MM.1S (cell line): ENCODE results near the gene PLK5.

Experiments used
- EZH2 ChIP-seq: fragments of 300-600 bp; sonication (generic); optimal IDR thresholded peaks from 2 replicates; pipeline ENCODE3; 2017; ENCODE audit warnings: low read depth, mild to moderate bottlenecking, antibody characterized with exemption, low read length, mixed read lengths
- EZH2phosphoT487 ChIP-seq: fragments of 300-600 bp; sonication (generic); IDR thresholded peaks from 2 replicates; pipeline ENCODE4 v1.6.1; 2018; ENCODE audit warnings: antibody characterized with exemption, low read length
- TF ChIP-seq, protein P1 (sequence below): fragments of 300-600 bp; sonication (generic); IDR thresholded peaks from 2 replicates; pipeline ENCODE4 v1.5.1; 2016; ENCODE audit warnings: antibody characterized with exemption, low read length, mixed read lengths

DNA sequence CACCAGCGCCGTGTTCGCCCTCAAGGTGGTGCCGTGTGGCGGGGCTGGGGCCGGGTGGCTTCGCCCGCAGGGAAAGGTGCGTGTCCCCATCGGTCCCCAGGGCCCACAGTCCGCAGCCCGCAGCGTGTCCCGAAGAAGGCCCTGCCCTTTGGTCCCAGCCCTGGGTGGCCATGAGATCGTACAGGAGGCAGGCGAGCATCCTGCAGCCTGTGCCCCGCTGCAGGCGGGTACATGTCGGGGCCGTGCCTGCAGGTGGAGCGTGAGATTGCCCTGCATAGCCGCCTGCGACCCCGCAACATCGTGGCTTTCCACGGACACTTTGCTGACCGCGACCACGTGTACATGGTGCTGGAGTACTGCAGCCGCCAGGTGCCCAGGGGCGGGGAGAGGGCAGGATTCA is 1.5 kb downstream of the PLK5 start:
- TF ChIP-seq, protein P1, sequence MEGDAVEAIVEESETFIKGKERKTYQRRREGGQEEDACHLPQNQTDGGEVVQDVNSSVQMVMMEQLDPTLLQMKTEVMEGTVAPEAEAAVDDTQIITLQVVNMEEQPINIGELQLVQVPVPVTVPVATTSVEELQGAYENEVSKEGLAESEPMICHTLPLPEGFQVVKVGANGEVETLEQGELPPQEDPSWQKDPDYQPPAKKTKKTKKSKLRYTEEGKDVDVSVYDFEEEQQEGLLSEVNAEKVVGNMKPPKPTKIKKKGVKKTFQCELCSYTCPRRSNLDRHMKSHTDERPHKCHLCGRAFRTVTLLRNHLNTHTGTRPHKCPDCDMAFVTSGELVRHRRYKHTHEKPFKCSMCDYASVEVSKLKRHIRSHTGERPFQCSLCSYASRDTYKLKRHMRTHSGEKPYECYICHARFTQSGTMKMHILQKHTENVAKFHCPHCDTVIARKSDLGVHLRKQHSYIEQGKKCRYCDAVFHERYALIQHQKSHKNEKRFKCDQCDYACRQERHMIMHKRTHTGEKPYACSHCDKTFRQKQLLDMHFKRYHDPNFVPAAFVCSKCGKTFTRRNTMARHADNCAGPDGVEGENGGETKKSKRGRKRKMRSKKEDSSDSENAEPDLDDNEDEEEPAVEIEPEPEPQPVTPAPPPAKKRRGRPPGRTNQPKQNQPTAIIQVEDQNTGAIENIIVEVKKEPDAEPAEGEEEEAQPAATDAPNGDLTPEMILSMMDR: no peak
- TF ChIP-seq EZH2phosphoT487 (no peak), EZH2 (no peak)
